GM15510 (cell line): ENCODE measurements around the gene MDM2.

ENCODE experiments used
- POLR2A ChIP-seq: IDR thresholded peaks from 3 replicates; pipeline ENCODE4 v1.6.1; 2011; ENCODE audit warnings: borderline replicate concordance; ENCODE audit not compliant: insufficient read length; ENCODE audit errors: extremely low read depth

The MDM2 gene

DNA sequence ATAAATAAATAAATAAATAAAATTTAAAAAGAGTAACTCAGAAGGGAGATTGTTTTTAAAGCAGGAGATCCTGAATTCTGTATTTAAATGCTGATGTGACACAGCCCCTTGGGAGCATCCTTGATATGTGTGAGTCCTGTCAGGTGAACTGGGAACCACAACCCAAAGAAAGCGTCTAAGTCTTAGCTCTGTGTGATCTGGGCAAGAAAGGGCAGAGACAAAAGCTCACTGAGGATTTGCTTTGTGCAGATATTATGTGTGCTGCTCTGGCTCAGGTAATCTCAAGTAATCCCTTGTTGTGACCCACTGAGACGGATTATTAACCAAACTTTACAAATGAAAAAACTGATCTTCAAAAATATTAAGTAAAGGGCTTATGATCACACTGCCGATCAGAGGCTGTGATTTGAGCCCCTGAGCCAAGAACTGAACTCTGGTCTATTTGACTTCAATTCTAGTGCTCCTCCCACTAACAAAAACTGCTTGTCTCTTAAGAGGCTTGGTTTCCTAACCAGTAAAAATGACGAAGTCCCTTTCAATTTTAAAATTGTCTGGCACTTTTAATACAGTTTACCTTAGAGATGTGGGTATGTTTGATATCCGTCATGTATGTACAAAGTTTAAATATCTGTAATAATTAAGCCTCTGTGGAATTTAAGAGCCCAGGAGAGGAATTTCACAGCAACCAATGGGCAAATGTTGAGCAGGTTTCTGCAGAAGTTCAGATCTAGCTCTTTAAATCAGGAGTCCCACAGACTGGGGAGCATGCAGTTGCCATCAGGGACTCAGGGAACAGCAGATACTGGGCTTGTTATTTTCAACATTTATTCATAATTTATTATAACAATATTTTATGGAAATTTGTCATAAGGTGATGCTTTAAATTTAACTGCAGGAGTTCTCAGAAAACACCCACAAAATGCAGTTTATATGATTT is 78.9 kb downstream of the MDM2 start:
- TF ChIP-seq POLR2A, result no peak

DNA sequence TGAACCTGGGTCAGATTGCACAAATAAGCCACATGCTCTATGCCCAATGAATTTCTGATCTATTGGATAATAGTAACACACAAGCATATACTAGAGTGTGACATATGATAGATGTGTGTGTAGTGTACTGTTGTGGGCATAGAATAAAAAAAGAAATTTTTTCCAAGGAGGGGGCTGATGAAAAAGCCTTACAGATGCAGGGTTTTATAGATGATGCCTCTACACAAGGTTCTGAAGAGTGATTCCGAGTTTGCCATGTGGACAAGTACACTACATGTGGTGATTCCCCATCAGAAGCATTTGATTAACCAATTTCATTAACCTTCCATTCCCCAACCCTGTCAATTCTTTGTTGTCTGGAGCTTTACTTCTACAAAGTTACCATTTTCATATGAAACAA is 79.7 kb downstream of the MDM2 start:
- no peak for TF ChIP-seq POLR2A

- TF ChIP-seq POLR2A, result no peak
Observed at GRCh38 chr12:68888243-68888642, 80.3 kb downstream of the MDM2 start.

DNA sequence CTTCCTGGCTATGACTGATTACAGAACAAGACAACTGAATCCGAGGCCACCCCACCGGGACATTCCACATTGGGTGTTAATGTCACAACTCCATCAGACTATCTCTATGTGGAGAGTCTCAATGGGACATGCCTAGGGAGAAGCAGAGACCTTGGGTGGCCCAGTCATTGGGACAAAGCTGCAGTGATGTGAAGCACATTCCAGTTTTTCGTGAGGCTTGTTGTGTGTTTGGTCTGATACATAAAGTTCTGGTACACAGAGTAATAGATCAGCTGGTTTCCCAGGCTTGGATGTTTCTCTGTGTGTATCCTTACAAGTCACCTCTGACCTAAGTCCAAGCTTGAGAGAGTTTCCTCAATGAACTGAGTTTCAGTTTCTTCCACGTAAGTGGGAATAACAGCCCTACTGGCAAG is 82.7 kb downstream of the MDM2 start:
- TF ChIP-seq POLR2A, result no peak

GRCh38 chr12:68891141-68891540 is 83.2 kb downstream of the MDM2 start:
- TF ChIP-seq POLR2A, result no peak

DNA sequence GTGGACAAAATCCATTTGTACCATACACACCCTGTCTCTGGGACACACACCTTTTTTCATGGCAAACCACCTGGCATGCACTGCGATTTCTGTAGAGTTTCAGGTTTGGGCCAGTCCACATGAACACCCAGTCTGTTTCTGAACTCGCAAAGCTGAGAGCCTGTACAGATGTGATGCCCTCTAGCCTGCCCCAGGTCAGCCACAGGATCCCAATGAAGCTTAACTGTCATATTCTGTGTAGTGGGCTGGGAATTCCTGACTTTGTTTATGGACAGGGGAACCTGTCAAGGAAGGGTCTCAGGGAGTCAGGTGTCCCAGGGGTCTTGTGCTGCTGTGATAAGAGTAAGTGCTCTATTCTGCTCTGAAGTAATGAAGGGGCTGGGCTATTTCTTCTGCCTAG is 85.2 kb downstream of the MDM2 start:
- no peak for TF ChIP-seq POLR2A

- no peak for TF ChIP-seq POLR2A
Observed at GRCh38 chr12:68893741-68894140, 85.8 kb downstream of the MDM2 start.

- TF ChIP-seq POLR2A, result no peak
Observed at GRCh38 chr12:68894276-68894855, 86.4 kb downstream of the MDM2 start.

DNA sequence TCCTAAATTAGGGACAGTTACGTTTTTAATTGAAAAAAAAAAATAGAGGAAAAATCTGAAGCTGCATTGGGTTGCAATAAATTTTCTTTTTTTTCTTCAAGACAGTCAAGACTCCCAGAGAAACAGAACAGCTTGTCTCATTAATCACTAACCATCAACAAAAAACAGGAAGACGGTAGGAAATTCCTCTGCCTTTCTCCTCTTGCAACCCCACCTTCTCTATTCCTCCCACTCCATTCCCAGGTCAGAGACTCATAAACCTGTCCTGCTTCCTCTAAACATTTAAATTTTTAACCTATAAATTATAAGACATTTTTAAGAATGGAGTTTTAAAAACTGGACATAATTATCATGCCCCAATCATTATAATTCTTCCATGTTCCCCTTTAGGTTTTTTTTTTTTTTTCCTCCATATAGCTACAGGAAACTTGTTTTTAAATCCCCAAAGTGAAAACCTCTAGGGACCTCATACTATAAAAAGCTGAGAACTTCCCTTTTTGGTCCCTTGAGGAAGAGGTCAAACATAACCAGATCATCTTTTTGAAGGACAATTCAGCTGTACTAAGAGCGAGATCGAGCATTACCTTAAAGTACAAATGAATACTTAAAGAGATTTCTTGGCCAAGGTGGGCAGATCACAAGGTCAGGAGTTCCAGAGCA is 89.0 kb downstream of the MDM2 start:
- TF ChIP-seq POLR2A, result no peak

GRCh38 chr12:68899251-68899771 is 91.3 kb downstream of the MDM2 start:
- no peak for TF ChIP-seq POLR2A

DNA sequence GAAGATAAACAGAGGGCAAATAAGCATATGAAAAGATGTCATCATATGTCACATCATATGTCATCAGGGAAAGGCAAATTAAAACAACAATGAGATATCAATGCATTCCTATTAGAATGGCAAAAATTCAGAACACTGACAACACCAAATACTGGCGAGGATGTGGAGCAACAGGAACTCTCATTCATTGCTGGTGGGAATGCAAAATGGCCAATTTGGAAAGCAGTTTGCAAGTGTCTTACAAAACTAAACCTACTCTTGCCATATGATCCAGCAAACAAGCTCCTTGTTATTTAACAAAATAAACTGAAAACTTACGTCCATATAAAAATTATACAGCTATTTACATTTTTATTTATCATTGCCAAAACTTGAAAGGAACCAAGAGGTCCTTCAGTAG is 92.3 kb downstream of the MDM2 start:
- no peak for TF ChIP-seq POLR2A
